ENCODE data around the gene PITX2.
A peak's percentile ranks its signal among the peaks of the same experiment; 100 is the strongest.

The PITX2 gene

GRCh38 chr4:110622841-110623717 lies at the start of gene PITX2:
PITX2 (minus strand) TSS chr4:110623077; CDS start chr4:110622460, 617 bp downstream.
- peak; percentile 94 for FAIRE-seq

- FAIRE-seq = no peak
Measured at GRCh38 chr4:110671679-110672078, 48.8 kb upstream of the PITX2 start.

GRCh38 chr4:110669663-110670062 lies 46.8 kb upstream of the PITX2 start:
- no peak for FAIRE-seq

- no peak for FAIRE-seq
Measured at GRCh38 chr4:110668463-110669235, 45.8 kb upstream of the PITX2 start.

GRCh38 chr4:110667670-110668069 lies 44.8 kb upstream of the PITX2 start:
- no peak for FAIRE-seq

GRCh38 chr4:110666030-110666429 lies 43.2 kb upstream of the PITX2 start:
- FAIRE-seq = no peak

GRCh38 chr4:110663738-110664444 lies 41.0 kb upstream of the PITX2 start:
- no peak for FAIRE-seq

GRCh38 chr4:110663206-110663605 lies 40.3 kb upstream of the PITX2 start:
- FAIRE-seq = no peak

- FAIRE-seq = no peak
Measured at GRCh38 chr4:110660755-110661154, 37.9 kb upstream of the PITX2 start.

- no peak for FAIRE-seq
Measured at GRCh38 chr4:110654254-110654635, 31.4 kb upstream of the PITX2 start.

GRCh38 chr4:110653321-110654253 lies 30.7 kb upstream of the PITX2 start:
- no peak for FAIRE-seq

GRCh38 chr4:110644008-110644407 lies 21.1 kb upstream of the PITX2 start:
- FAIRE-seq = no peak

GRCh38 chr4:110643096-110643495 lies 20.2 kb upstream of the PITX2 start:
- no peak for FAIRE-seq

GRCh38 chr4:110641218-110641617 lies 18.3 kb upstream of the PITX2 start:
- FAIRE-seq = no peak

- no peak for FAIRE-seq
Measured at GRCh38 chr4:110640576-110640975, 17.7 kb upstream of the PITX2 start.

- FAIRE-seq = no peak
Measured at GRCh38 chr4:110639207-110640090, 16.6 kb upstream of the PITX2 start.

- FAIRE-seq = no peak
Measured at GRCh38 chr4:110638089-110638746, 15.3 kb upstream of the PITX2 start.

GRCh38 chr4:110637408-110638088 lies 14.7 kb upstream of the PITX2 start:
- FAIRE-seq = no peak

GRCh38 chr4:110636680-110637407 lies 14.0 kb upstream of the PITX2 start:
- no peak for FAIRE-seq

All from TTC549 (cell line).